Measurements from ENCODE around the gene REN.

Gene REN

GRCh38 chr1:204108312-204109141 is 57.6 kb downstream of the REN start:
- Histone ChIP-seq H3K4me3 (replicated peaks; ENCODE audit: insufficient read depth, low read length) (no peak overlapping the region), H3K27ac (replicated peaks) (no peak overlapping the region), H3K27me3 (ENCODE audit: insufficient read depth, poor library complexity, severe bottlenecking) (no peaks in the 10 kb centered on the region)
- DNase-seq (ENCODE audit: low read depth in 1 of 2, low spot score in 1 of 2): no peak
- no peak for TF ChIP-seq GABPA (IDR thresholded peaks at IDR 0.05; ENCODE audit: low read depth)
- no peak for TF ChIP-seq SPI1 (IDR thresholded peaks at IDR 0.05; ENCODE audit: borderline replicate concordance, low read depth)
- TF ChIP-seq, protein P1, sequence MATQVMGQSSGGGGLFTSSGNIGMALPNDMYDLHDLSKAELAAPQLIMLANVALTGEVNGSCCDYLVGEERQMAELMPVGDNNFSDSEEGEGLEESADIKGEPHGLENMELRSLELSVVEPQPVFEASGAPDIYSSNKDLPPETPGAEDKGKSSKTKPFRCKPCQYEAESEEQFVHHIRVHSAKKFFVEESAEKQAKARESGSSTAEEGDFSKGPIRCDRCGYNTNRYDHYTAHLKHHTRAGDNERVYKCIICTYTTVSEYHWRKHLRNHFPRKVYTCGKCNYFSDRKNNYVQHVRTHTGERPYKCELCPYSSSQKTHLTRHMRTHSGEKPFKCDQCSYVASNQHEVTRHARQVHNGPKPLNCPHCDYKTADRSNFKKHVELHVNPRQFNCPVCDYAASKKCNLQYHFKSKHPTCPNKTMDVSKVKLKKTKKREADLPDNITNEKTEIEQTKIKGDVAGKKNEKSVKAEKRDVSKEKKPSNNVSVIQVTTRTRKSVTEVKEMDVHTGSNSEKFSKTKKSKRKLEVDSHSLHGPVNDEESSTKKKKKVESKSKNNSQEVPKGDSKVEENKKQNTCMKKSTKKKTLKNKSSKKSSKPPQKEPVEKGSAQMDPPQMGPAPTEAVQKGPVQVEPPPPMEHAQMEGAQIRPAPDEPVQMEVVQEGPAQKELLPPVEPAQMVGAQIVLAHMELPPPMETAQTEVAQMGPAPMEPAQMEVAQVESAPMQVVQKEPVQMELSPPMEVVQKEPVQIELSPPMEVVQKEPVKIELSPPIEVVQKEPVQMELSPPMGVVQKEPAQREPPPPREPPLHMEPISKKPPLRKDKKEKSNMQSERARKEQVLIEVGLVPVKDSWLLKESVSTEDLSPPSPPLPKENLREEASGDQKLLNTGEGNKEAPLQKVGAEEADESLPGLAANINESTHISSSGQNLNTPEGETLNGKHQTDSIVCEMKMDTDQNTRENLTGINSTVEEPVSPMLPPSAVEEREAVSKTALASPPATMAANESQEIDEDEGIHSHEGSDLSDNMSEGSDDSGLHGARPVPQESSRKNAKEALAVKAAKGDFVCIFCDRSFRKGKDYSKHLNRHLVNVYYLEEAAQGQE (IDR thresholded peaks at IDR 0.05; ENCODE audit: insufficient replicate concordance, low read depth): no peak
- TF ChIP-seq POLR2AphosphoS5 (IDR thresholded peaks at IDR 0.05; ENCODE audit: low read depth): no peak
- TF ChIP-seq, protein P2, sequence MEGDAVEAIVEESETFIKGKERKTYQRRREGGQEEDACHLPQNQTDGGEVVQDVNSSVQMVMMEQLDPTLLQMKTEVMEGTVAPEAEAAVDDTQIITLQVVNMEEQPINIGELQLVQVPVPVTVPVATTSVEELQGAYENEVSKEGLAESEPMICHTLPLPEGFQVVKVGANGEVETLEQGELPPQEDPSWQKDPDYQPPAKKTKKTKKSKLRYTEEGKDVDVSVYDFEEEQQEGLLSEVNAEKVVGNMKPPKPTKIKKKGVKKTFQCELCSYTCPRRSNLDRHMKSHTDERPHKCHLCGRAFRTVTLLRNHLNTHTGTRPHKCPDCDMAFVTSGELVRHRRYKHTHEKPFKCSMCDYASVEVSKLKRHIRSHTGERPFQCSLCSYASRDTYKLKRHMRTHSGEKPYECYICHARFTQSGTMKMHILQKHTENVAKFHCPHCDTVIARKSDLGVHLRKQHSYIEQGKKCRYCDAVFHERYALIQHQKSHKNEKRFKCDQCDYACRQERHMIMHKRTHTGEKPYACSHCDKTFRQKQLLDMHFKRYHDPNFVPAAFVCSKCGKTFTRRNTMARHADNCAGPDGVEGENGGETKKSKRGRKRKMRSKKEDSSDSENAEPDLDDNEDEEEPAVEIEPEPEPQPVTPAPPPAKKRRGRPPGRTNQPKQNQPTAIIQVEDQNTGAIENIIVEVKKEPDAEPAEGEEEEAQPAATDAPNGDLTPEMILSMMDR (IDR thresholded peaks at IDR 0.05; ENCODE audit: insufficient read depth, low read length): no peak

- Histone ChIP-seq H3K4me3 (replicated peaks; ENCODE audit: insufficient read depth, low read length) (no peak overlapping the region), H3K27me3 (ENCODE audit: insufficient read depth, poor library complexity, severe bottlenecking) (no peaks in the 10 kb centered on the region), H3K27ac (replicated peaks) (no peak overlapping the region)
- TF ChIP-seq, protein P2 (IDR thresholded peaks at IDR 0.05; ENCODE audit: insufficient read depth, low read length): no peak
- no peak for TF ChIP-seq GABPA (IDR thresholded peaks at IDR 0.05; ENCODE audit: low read depth)
- TF ChIP-seq, protein P1 (IDR thresholded peaks at IDR 0.05; ENCODE audit: insufficient replicate concordance, low read depth): no peak
- no peak for TF ChIP-seq SPI1 (IDR thresholded peaks at IDR 0.05; ENCODE audit: borderline replicate concordance, low read depth)
- TF ChIP-seq POLR2AphosphoS5 (IDR thresholded peaks at IDR 0.05; ENCODE audit: low read depth): no peak
- DNase-seq (ENCODE audit: low read depth in 1 of 2, low spot score in 1 of 2): no peak
These were observed 58.2 kb downstream of the REN start for GRCh38 chr1:204107892-204108291.

- no peak for DNase-seq (ENCODE audit: low read depth in 1 of 2, low spot score in 1 of 2)
- H3K27ac ChIP-seq (replicated peaks): no peak overlapping the region
- H3K27me3 ChIP-seq (ENCODE audit: insufficient read depth, poor library complexity, severe bottlenecking): peaks cover 1% of the 10 kb centered on the region
- TF ChIP-seq, protein P2 (IDR thresholded peaks at IDR 0.05; ENCODE audit: insufficient read depth, low read length): no peak
- TF ChIP-seq POLR2AphosphoS5 (IDR thresholded peaks at IDR 0.05; ENCODE audit: low read depth) (no peak), GABPA (IDR thresholded peaks at IDR 0.05; ENCODE audit: low read depth) (no peak), SPI1 (IDR thresholded peaks at IDR 0.05; ENCODE audit: borderline replicate concordance, low read depth) (no peak)
- TF ChIP-seq, protein P1 (IDR thresholded peaks at IDR 0.05; ENCODE audit: insufficient replicate concordance, low read depth): no peak
- H3K4me3 ChIP-seq (replicated peaks; ENCODE audit: insufficient read depth, low read length): no peak overlapping the region
These were observed 59.3 kb downstream of the REN start for GRCh38 chr1:204106825-204107224.

Data from HL-60 (cell line).